ENCODE results near the gene GPR37.

Gene GPR37

DNA sequence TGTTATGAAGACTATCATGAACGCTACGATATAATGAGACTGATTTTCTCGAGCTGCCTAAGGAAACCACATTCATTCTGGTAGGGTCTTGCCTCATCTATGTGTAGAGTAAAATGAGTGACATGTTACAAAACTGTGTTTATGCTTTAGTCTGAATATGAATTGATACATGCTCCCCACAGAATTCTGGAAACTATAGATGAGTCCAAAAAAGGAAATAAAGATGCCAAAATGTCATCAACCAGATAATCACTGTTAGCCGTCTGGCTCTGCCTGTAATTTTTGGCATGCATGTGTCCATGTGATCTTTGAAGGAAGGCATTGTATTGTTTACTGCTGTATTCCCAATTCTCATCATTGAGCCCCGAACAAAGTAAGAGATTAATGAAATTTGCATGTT lies 42.6 kb upstream of the GPR37 start:
- Histone ChIP-seq H3K27ac (no peak overlapping the region), H3K4me3 (no peak overlapping the region), H3K36me3 (no peaks in the 10 kb centered on the region), H3K4me1 (no peaks in the 10 kb centered on the region), H3K27me3 (no peaks in the 10 kb centered on the region), H3K9me3 (no peaks in the 10 kb centered on the region)
- TF ChIP-seq, protein P1, sequence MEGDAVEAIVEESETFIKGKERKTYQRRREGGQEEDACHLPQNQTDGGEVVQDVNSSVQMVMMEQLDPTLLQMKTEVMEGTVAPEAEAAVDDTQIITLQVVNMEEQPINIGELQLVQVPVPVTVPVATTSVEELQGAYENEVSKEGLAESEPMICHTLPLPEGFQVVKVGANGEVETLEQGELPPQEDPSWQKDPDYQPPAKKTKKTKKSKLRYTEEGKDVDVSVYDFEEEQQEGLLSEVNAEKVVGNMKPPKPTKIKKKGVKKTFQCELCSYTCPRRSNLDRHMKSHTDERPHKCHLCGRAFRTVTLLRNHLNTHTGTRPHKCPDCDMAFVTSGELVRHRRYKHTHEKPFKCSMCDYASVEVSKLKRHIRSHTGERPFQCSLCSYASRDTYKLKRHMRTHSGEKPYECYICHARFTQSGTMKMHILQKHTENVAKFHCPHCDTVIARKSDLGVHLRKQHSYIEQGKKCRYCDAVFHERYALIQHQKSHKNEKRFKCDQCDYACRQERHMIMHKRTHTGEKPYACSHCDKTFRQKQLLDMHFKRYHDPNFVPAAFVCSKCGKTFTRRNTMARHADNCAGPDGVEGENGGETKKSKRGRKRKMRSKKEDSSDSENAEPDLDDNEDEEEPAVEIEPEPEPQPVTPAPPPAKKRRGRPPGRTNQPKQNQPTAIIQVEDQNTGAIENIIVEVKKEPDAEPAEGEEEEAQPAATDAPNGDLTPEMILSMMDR (IDR thresholded peaks at IDR 0.05) = no peak
- intact Hi-C loops (cut with DNase I; ENCODE audit: low total_unique reads) = no loop called here
- no peak for DNase-seq

DNA sequence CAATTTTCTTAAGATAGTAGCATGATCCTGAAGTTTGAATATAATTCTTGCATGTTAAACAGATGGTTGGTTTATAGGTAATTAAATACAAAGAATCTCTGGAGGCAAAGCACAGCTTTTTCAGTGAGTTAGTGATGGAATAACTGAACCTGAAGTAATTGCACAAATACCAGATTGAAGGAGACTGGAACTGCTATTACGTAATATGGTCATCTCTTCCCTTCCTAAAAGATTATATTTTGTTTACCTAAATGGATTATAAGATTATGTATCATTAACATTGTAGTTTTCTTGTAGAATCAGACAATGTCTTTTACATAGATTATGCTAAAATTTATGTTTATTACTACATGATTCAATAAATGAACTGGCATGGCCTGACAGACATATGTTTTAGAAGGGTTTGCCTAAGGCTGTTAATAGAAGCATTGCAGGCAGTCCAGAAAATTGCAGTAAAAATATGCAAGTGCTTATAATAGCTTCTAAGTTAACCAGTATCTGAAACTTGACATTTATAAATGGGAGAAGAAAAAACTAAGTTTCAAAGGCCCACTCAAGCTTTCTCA lies 35.8 kb upstream of the GPR37 start:
- no peak overlapping the region for H3K27ac ChIP-seq
- no peak overlapping the region for H3K4me3 ChIP-seq
- no peaks in the 10 kb centered on the region for H3K36me3 ChIP-seq
- H3K27me3 ChIP-seq = peaks cover 0 to 4% of the 10 kb centered on the region in 2 donors
- TF ChIP-seq, protein P1 (IDR thresholded peaks at IDR 0.05) = no peak
- intact Hi-C loops (cut with DNase I; ENCODE audit: low total_unique reads) = no loop called here
- H3K9me3 ChIP-seq = no peaks in the 10 kb centered on the region
- H3K4me1 ChIP-seq = no peaks in the 10 kb centered on the region
- no peak for DNase-seq

DNA sequence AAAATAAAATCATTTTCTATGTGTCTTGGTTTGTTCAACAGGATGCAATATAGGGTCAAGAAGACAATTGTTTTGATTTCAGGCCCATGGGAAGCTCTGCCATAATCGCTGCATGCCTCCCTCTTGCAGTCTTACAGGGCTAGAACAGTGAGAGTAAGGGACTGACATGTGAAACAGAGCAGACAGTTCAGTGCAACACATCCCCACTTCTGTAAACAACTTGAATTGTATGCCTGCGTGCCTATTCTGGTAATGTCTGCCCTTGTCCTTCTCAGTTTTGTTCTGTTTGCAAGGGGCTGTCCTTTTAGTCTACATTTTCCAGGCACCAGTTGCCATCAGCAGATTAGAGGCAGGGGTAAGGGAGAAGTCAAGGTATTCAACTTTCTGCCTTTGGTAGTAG lies 34.8 kb upstream of the GPR37 start:
- H3K4me1 ChIP-seq = no peaks in the 10 kb centered on the region
- no peaks in the 10 kb centered on the region for H3K9me3 ChIP-seq
- H3K27me3 ChIP-seq = peaks cover 0 to 4% of the 10 kb centered on the region in 2 donors
- H3K27ac ChIP-seq = no peak overlapping the region
- H3K4me3 ChIP-seq = no peak overlapping the region
- H3K36me3 ChIP-seq = no peaks in the 10 kb centered on the region
- intact Hi-C loops (cut with DNase I; ENCODE audit: low total_unique reads) = no loop called here
- TF ChIP-seq, protein P1 (IDR thresholded peaks at IDR 0.05) = no peak
- no peak for DNase-seq

DNA sequence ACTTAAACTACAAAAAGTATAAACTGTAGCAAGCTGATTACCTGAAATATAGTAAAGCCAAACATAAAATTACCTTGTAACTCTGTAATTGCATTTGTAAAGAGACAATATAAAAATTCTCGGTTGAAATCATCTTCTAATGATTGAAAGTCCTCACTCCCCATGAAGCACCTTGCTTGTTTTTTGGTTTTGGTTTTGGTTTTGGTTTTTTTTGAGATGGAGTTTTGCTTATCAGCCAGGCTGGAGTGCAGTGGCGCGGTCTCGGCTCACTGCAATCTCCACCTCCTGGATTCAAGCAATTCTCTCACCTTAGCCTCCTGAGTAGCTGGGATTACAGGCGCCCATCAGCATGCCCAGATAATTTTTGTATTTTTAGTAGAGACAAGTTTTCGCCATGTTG lies 33.9 kb upstream of the GPR37 start:
- Histone ChIP-seq H3K27ac (no peak overlapping the region), H3K36me3 (no peaks in the 10 kb centered on the region), H3K27me3 (peaks cover 0 to 4% of the 10 kb centered on the region in 2 donors), H3K4me3 (no peak overlapping the region), H3K9me3 (no peaks in the 10 kb centered on the region), H3K4me1 (no peaks in the 10 kb centered on the region)
- intact Hi-C loops (cut with DNase I; ENCODE audit: low total_unique reads) = no loop called here
- TF ChIP-seq, protein P1 (IDR thresholded peaks at IDR 0.05) = no peak
- DNase-seq = no peak

DNA sequence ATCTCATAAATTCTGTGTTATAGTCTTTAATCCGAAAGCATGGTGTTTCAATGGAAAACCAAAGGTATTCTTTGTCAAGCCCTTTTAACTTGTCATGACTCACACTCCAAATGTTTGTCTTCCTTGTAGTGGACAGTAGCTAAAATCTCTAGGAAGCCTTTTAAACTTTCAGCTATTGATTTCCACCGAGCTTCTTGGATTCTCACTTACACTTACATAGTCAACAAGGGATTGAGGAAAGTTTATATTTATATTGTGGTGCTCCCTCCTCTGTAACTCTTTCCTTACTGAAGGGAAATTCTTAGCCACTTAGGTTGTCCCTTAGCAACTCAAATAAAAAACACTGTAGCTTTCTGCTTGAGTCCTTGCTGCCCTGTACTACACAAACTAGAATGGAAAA lies 31.2 kb upstream of the GPR37 start:
- no peak overlapping the region for H3K4me3 ChIP-seq
- intact Hi-C loops (cut with DNase I; ENCODE audit: low total_unique reads) = no loop called here
- DNase-seq = no peak

More for the DNA sequence above, 31.2 kb upstream of the GPR37 start:
- H3K4me1 ChIP-seq = no peaks in the 10 kb centered on the region
- no peaks in the 10 kb centered on the region for H3K36me3 ChIP-seq
- TF ChIP-seq, protein P1 (IDR thresholded peaks at IDR 0.05) = no peak
- H3K27ac ChIP-seq = no peak overlapping the region
- peaks cover 0 to 4% of the 10 kb centered on the region in 2 donors for H3K27me3 ChIP-seq
- no peaks in the 10 kb centered on the region for H3K9me3 ChIP-seq

Data from tibial artery (tissue), 4 donors.